HG02970 (cell line): ENCODE measurements around the gene SYNJ2.
"Not testable (repeated sequence)": the region's sequence is repeated elsewhere in the genome, so short reads cannot be mapped to it uniquely, and the experiment has no call there.

ENCODE experiments used
- ATAC-seq: cut with Tn5 transposase; IDR thresholded peaks from one replicate; pipeline ENCODE4 v1.9.1; 2021; ENCODE audit warnings: mild to moderate bottlenecking, moderate library complexity, moderate number of reproducible peaks; ENCODE audit not compliant: unreplicated experiment, low FRiP score

Gene SYNJ2

GRCh38 chr6:157981395-157982101 lies at the start of gene SYNJ2:
TSS of gene SYNJ2 (plus strand) at chr6:157981863. CDS start at chr6:157981962, 99 bp downstream.
- peak; percentile 65 for ATAC-seq

- ATAC-seq, result no peak
Observed at GRCh38 chr6:157935786-157936185, 45.9 kb upstream of the SYNJ2 start.

GRCh38 chr6:157937318-157937717 lies 44.3 kb upstream of the SYNJ2 start:
- no peak for ATAC-seq

- ATAC-seq, result no peak
Observed at GRCh38 chr6:157937916-157938315, 43.7 kb upstream of the SYNJ2 start.

- not testable (repeated sequence) for ATAC-seq
Observed at GRCh38 chr6:157940375-157941036, 41.2 kb upstream of the SYNJ2 start.

GRCh38 chr6:157941101-157941863 lies 40.4 kb upstream of the SYNJ2 start:
- ATAC-seq, result no peak

- no peak for ATAC-seq
Observed at GRCh38 chr6:157942351-157942750, 39.3 kb upstream of the SYNJ2 start.

- ATAC-seq, result no peak
Observed at GRCh38 chr6:157943249-157943963, 38.3 kb upstream of the SYNJ2 start.

- ATAC-seq, result no peak
Observed at GRCh38 chr6:157943964-157944283, 37.7 kb upstream of the SYNJ2 start.

- ATAC-seq, result no peak
Observed at GRCh38 chr6:157944983-157945931, 36.4 kb upstream of the SYNJ2 start.

GRCh38 chr6:157946053-157946617 lies 35.5 kb upstream of the SYNJ2 start:
- no peak for ATAC-seq

GRCh38 chr6:157946865-157947532 lies 34.7 kb upstream of the SYNJ2 start:
- ATAC-seq, result no peak

- ATAC-seq, result not testable (repeated sequence)
Observed at GRCh38 chr6:157950899-157951298, 30.8 kb upstream of the SYNJ2 start.

GRCh38 chr6:157951828-157952227 lies 29.8 kb upstream of the SYNJ2 start:
- ATAC-seq, result no peak

GRCh38 chr6:157952861-157953351 lies 28.8 kb upstream of the SYNJ2 start:
- ATAC-seq, result no peak

GRCh38 chr6:157953580-157954091 lies 28.0 kb upstream of the SYNJ2 start:
- no peak for ATAC-seq

GRCh38 chr6:157954150-157955117 lies 27.2 kb upstream of the SYNJ2 start:
- ATAC-seq, result no peak
